GM12801 (cell line): ENCODE measurements around the gene UVSSA.

Experiments
- TF ChIP-seq, protein P1 (sequence below): IDR thresholded peaks from one replicate; pipeline ENCODE4 v1.5.1; 2011; ENCODE audit warnings: control low read depth; ENCODE audit not compliant: insufficient read length; ENCODE audit errors: extremely low read depth

UVSSA gene

GRCh38 chr4:1417522-1418390 lies 70.7 kb downstream of the UVSSA start:
- TF ChIP-seq, protein P1, sequence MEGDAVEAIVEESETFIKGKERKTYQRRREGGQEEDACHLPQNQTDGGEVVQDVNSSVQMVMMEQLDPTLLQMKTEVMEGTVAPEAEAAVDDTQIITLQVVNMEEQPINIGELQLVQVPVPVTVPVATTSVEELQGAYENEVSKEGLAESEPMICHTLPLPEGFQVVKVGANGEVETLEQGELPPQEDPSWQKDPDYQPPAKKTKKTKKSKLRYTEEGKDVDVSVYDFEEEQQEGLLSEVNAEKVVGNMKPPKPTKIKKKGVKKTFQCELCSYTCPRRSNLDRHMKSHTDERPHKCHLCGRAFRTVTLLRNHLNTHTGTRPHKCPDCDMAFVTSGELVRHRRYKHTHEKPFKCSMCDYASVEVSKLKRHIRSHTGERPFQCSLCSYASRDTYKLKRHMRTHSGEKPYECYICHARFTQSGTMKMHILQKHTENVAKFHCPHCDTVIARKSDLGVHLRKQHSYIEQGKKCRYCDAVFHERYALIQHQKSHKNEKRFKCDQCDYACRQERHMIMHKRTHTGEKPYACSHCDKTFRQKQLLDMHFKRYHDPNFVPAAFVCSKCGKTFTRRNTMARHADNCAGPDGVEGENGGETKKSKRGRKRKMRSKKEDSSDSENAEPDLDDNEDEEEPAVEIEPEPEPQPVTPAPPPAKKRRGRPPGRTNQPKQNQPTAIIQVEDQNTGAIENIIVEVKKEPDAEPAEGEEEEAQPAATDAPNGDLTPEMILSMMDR = no peak

DNA sequence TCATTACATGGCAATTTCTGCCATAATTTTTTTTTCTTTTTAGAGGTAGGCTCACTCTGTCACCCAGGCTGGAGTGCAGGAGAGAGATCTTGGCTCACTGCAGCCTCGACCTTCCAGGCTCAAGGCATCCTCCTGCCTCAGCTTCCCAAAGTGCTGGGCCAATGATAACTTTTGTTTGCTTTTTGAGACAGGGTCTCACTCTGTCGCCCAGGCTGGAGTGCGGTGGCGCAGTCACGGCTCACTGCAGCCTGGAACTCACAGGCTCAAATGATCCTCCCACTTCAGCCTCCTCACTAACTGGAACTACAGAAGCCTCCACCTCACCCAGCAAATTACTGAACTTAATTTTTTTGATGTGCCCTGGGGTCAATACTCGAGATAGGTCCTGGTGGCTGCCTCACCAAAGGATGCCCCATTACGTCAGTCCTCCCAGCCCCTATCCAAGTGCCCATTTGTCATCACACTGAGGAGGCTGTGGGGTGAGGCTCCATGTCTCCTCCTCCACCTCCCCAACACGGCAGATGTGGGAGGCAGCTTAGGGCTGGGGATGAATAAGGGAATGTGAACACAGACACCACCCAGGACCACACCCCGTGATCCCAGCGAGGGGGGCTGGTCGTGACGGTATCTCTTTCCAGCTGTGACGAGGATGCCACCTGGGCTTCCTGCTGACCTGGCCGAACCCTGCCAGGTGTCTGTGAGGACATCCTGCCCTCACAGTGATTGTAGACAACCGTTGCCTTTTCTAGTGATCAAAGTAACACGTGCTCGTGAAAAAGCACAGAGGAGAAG lies 71.7 kb downstream of the UVSSA start:
- TF ChIP-seq, protein P1 = no peak

GRCh38 chr4:1419708-1420107 lies 72.7 kb downstream of the UVSSA start:
- TF ChIP-seq, protein P1 = no peak

- TF ChIP-seq, protein P1 = no peak
Measured at GRCh38 chr4:1421657-1422056, 74.6 kb downstream of the UVSSA start.

- TF ChIP-seq, protein P1 = no peak
Measured at GRCh38 chr4:1427010-1427409, 80.0 kb downstream of the UVSSA start.
